Adrenal gland (tissue), 5 donors: ENCODE measurements around the gene SUZ12.

Source experiments
- POLR2A ChIP-seq, 2 donors: fragments of 450-650 bp; IDR thresholded peaks; one replicate each; pipeline ENCODE4 v1.6.1; 2017; ENCODE audit warnings: antibody characterized with exemption in 2 of 2, mild to moderate bottlenecking in 2 of 2, moderate library complexity in 1 of 2
- TF ChIP-seq, protein P1 (sequence below), 6 experiments: fragments of 450-650 bp in 4 of 6; fragments of 200-600 bp in 2 of 6; sonication (generic) in 1 of 6; IDR thresholded peaks; 1 replicate in 5 of 6; 2 replicates in 1 of 6; pipeline versions ENCODE4 v1.5.1 to v1.8.0; 2016 to 2021; ENCODE audit warnings: antibody characterized with exemption in 6 of 6, mild to moderate bottlenecking in 2 of 6, moderate library complexity in 1 of 6
- donor health status: DM: no; HTN: no; CAD: no.

DNA sequence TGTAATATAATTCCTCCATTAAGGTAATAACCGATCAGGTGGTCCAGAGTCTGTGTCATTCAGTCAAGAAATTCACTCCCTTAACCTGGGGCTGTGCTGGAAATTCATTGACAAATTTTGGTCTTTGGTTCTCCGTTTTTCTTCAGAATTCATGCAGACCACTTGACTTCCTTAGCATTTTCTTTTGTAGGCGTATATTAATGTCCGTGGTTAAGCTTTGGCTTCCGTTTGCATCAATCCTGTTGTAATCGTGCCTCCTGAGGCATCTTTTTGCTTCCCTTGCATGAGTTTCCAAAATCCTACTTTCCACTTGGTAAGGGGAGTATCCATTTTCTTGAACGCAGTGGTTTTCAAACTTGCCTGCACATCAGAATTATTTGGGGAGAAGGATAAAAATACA lies 79.4 kb downstream of the SUZ12 start:
- TF ChIP-seq, protein P1, sequence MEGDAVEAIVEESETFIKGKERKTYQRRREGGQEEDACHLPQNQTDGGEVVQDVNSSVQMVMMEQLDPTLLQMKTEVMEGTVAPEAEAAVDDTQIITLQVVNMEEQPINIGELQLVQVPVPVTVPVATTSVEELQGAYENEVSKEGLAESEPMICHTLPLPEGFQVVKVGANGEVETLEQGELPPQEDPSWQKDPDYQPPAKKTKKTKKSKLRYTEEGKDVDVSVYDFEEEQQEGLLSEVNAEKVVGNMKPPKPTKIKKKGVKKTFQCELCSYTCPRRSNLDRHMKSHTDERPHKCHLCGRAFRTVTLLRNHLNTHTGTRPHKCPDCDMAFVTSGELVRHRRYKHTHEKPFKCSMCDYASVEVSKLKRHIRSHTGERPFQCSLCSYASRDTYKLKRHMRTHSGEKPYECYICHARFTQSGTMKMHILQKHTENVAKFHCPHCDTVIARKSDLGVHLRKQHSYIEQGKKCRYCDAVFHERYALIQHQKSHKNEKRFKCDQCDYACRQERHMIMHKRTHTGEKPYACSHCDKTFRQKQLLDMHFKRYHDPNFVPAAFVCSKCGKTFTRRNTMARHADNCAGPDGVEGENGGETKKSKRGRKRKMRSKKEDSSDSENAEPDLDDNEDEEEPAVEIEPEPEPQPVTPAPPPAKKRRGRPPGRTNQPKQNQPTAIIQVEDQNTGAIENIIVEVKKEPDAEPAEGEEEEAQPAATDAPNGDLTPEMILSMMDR (IDR thresholded peaks at IDR 0.05) = no peak
- TF ChIP-seq POLR2A (IDR thresholded peaks at IDR 0.05) = no peak
